ENCODE data around the gene CCL4. TPM values are rescaled to one million over a fixed set of nuclear protein-coding genes. Genes with fewer than 3 reads are reported as not detected.

Gene CCL4
- total RNA-seq, 2 donors from 2014 or later: not detected

DNA sequence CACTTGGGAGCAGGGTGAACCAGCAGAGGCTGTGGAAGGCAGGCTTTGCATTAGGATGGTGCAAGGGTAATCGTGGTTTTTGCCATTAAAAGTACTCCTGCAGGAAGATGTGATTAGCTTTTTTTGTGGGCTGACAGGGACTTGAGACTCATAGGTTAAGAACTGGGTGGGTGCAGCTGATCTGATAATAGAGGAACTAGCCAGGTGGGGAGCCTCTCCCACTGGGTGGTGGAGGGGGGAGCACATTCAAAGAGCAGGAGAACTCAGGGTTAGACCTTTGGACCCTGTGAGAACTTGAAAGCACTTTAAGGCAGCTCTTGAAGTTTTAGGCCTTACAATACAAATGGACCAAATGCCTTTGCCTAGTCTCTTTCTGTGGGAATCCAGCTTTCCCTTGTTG lies 32.4 kb downstream of the CCL4 start:
- peaks cover 1% of the 10 kb centered on the region for H3K27me3 Mint-ChIP-seq (ENCODE audit: insufficient read depth)
- DNase-seq: no peak
- no peak overlapping the region for H3K4me3 Mint-ChIP-seq
- Histone ChIP-seq H3K36me3 (ENCODE audit: control insufficient read depth, insufficient read depth, low read length) (no peaks in the 10 kb centered on the region), H3K27me3 (ENCODE audit: control insufficient read depth, insufficient read depth, low read length, poor library complexity, severe bottlenecking) (no peaks in the 10 kb centered on the region), H3K27ac (ENCODE audit: low read depth, low read length) (no peak overlapping the region), H3K9ac (ENCODE audit: extremely low read depth, low read length, poor library complexity, severe bottlenecking) (no peak overlapping the region), H3K4me3 (ENCODE audit: low read length) (no peak overlapping the region), H3K9me3 (ENCODE audit: control insufficient read depth, low read length) (no peaks in the 10 kb centered on the region), H3K4me1 (ENCODE audit: control insufficient read depth, insufficient read depth, low read length) (no peaks in the 10 kb centered on the region)
- H3K4me1 Mint-ChIP-seq: peaks cover 17% of the 10 kb centered on the region
- H3K27ac Mint-ChIP-seq: no peak overlapping the region
- 89 to 100% methylated on average over 1 of the region's 1 CpG for WGBS, 2 experiments (ENCODE audit: insufficient coverage in 1 of 2, insufficient read length in 1 of 2)
- no peaks in the 10 kb centered on the region for H3K9me3 Mint-ChIP-seq
- TF ChIP-seq, protein P1, sequence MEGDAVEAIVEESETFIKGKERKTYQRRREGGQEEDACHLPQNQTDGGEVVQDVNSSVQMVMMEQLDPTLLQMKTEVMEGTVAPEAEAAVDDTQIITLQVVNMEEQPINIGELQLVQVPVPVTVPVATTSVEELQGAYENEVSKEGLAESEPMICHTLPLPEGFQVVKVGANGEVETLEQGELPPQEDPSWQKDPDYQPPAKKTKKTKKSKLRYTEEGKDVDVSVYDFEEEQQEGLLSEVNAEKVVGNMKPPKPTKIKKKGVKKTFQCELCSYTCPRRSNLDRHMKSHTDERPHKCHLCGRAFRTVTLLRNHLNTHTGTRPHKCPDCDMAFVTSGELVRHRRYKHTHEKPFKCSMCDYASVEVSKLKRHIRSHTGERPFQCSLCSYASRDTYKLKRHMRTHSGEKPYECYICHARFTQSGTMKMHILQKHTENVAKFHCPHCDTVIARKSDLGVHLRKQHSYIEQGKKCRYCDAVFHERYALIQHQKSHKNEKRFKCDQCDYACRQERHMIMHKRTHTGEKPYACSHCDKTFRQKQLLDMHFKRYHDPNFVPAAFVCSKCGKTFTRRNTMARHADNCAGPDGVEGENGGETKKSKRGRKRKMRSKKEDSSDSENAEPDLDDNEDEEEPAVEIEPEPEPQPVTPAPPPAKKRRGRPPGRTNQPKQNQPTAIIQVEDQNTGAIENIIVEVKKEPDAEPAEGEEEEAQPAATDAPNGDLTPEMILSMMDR (conservative IDR thresholded peaks at IDR 0.05): no peak
- no peaks in the 10 kb centered on the region for H3K36me3 Mint-ChIP-seq (ENCODE audit: low read depth)

DNA sequence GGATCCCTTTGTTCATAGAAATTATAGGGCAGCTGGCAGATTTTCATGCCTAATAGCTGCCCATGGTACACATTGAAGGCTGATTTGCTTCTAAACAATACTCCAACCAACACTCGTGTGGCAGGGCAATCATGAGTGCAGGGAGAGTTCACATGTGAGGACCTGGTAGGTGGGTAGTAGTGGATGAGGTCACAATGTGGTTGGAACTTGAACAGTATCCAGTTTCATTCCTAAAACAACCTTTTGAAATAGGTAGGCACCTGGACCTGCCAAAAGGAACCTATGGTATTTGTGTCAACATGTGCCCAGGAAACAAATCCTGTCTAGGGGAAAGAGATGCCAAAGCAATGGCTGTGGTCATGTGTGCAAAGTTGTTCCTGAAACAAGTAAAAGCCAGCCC lies 32.8 kb downstream of the CCL4 start:
- H3K27ac Mint-ChIP-seq: no peak overlapping the region
- H3K27me3 Mint-ChIP-seq (ENCODE audit: insufficient read depth): peaks cover 1% of the 10 kb centered on the region
- Histone ChIP-seq H3K9me3 (ENCODE audit: control insufficient read depth, low read length) (no peaks in the 10 kb centered on the region), H3K4me3 (ENCODE audit: low read length) (no peak overlapping the region), H3K27me3 (ENCODE audit: control insufficient read depth, insufficient read depth, low read length, poor library complexity, severe bottlenecking) (no peaks in the 10 kb centered on the region), H3K36me3 (ENCODE audit: control insufficient read depth, insufficient read depth, low read length) (no peaks in the 10 kb centered on the region), H3K4me1 (ENCODE audit: control insufficient read depth, insufficient read depth, low read length) (no peaks in the 10 kb centered on the region), H3K9ac (ENCODE audit: extremely low read depth, low read length, poor library complexity, severe bottlenecking) (no peak overlapping the region), H3K27ac (ENCODE audit: low read depth, low read length) (no peak overlapping the region)
- TF ChIP-seq, protein P1 (conservative IDR thresholded peaks at IDR 0.05): no peak
- H3K4me1 Mint-ChIP-seq: peaks cover 17% of the 10 kb centered on the region
- 100% methylated on average over 1 of the region's 1 CpG; no CpG with 5 or more reads in 1 of the 2 experiments for WGBS, 2 experiments (ENCODE audit: insufficient coverage in 1 of 2, insufficient read length in 1 of 2)
- no peaks in the 10 kb centered on the region for H3K36me3 Mint-ChIP-seq (ENCODE audit: low read depth)
- H3K9me3 Mint-ChIP-seq: no peaks in the 10 kb centered on the region
- no peak overlapping the region for H3K4me3 Mint-ChIP-seq
- no peak for DNase-seq

DNA sequence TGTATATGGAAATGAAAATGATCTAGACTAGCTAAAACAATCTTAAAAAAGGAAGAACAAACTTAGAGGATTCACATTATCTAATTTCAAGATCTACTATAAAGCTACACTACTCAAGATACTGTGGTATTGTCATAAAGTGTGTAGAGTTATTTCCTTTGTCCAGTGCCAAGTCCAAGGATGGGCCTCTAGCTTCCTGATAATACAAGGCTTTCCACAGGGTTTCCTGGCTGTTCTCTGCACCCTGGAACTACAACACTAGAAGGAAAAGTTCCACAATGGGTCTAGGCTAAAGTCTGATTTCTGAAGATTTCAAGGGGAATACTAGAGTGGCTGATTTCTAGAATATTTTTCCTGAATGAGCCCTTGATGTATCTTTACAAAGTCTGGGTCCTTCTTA lies 38.6 kb downstream of the CCL4 start:
- H3K9me3 ChIP-seq (ENCODE audit: control insufficient read depth, low read length): no peaks in the 10 kb centered on the region
- Mint-ChIP-seq H3K4me3 (no peak overlapping the region), H3K9me3 (no peaks in the 10 kb centered on the region), H3K36me3 (ENCODE audit: low read depth) (no peaks in the 10 kb centered on the region), H3K27me3 (ENCODE audit: insufficient read depth) (peaks cover 8% of the 10 kb centered on the region), H3K27ac (no peak overlapping the region), H3K4me1 (peaks cover 3% of the 10 kb centered on the region)
- no peaks in the 10 kb centered on the region for H3K4me1 ChIP-seq (ENCODE audit: control insufficient read depth, insufficient read depth, low read length)
- no peak overlapping the region for H3K27ac ChIP-seq (ENCODE audit: low read depth, low read length)
- H3K36me3 ChIP-seq (ENCODE audit: control insufficient read depth, insufficient read depth, low read length): no peaks in the 10 kb centered on the region
- no peaks in the 10 kb centered on the region for H3K27me3 ChIP-seq (ENCODE audit: control insufficient read depth, insufficient read depth, low read length, poor library complexity, severe bottlenecking)
- H3K9ac ChIP-seq (ENCODE audit: extremely low read depth, low read length, poor library complexity, severe bottlenecking): no peak overlapping the region
- peak; percentile 10 for DNase-seq
- TF ChIP-seq, protein P1 (conservative IDR thresholded peaks at IDR 0.05): no peak
- no peak overlapping the region for H3K4me3 ChIP-seq (ENCODE audit: low read length)
